Stimulated activated CD4-positive, alpha-beta T cell treated with anti-CD3 and anti-CD28 coated beads, Interleukin-2, amount 100 ng/mL, for 24 hours (primary cell): Measurements from ENCODE around the gene FIBCD1.

Source experiments
- DNase-seq, 2 donors: peaks; one replicate each; pipeline ENCODE4 v3.0.0-alpha.2; 2020

The FIBCD1 gene

DNA sequence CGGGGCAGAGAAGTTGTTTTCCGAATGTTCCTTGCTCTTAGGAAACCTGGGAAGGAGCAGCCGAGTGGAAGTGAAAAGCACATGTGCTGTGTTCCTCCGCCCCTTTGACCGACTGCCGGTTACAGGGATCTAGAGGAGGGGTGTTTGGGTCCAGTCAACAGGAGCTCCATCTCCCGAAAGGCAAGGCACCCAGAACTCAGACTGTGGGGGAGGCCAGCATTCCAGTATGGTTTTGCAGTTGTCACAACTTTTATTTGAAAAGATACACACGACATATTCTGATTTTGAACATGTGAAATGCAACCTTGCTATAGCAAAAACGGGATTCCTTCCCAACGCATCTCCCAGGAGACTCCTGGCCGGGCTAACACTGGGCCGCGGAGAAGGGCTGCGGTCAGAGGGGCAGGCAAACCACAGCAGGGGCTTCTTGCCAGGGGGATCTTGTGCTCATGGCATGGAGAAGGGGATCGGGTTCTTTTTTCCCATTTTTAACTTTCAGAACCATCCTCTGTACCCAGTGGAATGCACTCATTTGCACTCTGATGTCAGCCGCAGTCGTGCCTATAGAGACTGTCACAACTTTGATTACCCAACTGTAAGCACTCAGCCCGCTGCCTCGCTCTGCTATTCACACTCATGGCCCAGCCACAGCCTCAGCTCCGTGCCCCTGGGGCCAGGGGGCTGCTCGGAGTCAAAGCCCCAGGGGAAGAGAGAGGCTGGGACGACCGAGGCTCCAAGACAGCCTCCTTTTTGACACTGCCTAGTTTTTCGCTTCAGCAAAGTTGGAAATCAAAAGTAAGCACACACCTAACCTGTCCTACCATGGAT, 46.4 kb downstream of the FIBCD1 start:
- no peak for DNase-seq

DNA sequence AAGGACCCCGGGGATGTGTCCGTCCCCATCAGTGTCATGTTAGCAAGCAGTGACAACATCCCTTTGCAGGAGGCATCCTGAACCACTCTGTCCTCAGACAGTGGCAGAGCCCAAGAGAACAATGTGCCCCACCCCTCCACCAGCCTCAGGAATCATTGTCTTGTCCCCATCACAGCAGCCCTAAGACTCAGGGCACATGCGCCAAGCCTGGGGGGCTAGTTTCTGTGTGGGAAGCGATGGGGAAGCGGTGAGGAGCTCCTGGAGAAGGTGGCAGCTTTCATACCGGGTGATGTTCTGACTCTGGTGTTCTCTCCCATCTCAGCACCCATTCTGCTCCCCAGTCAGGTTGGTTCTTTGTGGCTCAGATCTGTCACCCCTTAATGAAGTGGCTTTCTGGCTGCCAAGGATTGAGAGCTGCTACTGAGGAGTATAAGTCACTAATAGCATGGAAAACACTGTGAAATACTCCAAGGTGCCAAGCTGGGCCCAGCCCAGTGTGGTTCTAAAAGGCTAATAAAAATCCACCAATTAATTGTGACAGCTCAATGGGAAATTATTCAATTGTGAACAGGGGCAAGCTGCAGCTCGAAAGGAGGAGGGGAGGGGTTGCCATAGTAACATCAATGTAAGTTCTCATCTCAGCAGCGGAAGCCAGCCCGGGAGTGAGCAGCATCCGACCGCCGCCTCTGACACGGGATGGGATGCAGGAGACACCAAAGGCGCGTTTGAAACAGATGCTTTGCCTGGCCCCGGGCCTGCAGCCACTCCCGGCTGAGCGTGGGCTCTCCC, 47.2 kb downstream of the FIBCD1 start:
- DNase-seq, result no peak

DNA sequence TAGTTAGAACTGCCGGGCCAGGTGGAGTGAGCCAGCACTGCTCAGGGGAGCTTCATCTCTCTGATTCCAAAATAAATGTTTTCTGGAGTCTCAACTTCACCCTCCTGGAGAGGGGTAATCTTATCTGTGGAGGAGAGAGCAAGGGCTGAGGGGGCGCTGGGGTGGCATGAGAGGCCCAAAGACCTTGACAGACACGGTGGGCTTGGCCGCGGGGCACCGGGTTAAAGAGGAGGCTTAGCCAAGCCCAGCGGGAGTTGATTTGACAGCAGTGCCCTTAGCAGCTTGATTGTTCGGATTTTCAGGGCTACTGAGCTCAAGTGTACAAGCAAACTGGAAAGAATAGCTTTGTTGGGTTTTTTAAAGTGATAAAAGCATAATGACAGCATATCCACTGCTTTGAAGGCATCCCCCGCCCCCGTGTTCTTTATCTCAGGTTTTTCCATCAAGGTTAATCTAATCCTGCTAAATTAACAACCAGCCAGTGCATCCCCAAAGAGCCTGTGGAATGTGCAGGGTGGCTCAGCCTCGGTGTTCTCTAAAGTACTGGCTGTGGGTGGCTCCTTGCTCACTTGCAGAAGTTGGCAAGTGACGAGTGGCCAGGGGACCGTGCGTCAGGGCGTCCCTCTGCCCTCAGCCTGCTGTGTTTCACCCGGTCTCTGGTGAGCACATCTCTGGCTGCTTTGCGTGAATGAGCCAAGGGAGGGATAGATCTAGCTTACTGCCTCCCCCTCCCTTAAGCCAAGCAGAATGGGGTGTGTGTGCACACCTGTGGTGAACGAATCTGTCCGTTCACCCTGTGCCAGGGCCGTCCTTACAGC, 48.0 kb downstream of the FIBCD1 start:
- no peak for DNase-seq

DNA sequence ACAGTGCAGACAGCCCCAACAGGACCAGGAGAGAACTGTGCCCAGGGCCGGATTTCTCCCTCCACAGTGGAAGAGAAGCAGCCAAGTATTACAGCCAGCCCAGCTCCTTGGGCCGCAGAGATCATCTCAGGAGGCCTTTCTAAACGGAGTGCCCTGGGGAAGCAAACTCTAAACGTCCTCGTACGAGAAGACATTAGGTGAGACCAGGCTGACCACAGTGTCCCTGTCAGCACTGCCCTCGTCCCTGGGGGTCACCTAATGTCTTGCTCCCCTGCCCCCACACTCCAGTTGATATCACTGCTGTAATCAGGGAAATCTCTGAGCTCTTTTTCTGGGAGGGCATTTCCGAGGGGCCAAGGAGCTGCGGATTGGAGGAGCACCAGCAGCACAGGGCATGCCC, 48.9 kb downstream of the FIBCD1 start:
- no peak for DNase-seq

DNA sequence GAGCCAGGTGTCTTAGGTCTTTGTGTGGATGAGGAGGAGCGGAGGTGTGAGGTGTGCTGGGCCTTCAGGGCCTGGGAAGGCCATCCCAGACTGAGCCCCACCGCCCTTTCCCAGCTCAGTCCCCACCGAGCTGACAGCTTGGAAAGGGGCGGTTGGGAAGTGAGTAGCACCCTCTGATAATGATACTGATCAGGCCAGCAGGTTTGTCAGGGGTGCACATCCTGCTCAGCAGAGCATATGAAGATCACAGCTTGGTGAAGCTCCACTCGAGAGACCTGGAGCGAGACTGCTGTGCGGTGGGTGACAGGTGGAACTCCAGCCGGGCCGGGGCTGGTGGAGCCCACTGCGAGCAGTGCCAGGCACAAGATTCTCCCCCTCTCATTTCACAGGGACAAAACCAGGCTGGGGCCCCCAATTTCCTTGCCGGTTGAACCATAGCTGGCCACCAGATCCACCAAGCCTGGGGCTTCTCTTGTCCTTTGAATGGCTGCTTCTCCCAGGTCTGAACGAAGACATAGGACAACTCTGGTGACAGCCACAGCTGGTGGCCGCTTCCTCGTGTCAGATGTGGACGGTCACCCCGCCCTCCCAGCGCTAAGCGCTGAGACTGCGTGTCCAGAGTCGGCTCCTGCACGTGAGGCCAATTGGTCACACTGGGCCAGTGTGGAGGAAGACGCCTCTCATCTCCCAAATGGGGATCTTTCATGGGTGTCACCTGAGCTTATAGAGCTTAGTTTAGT, 50.7 kb downstream of the FIBCD1 start:
- DNase-seq, result no peak

DNA sequence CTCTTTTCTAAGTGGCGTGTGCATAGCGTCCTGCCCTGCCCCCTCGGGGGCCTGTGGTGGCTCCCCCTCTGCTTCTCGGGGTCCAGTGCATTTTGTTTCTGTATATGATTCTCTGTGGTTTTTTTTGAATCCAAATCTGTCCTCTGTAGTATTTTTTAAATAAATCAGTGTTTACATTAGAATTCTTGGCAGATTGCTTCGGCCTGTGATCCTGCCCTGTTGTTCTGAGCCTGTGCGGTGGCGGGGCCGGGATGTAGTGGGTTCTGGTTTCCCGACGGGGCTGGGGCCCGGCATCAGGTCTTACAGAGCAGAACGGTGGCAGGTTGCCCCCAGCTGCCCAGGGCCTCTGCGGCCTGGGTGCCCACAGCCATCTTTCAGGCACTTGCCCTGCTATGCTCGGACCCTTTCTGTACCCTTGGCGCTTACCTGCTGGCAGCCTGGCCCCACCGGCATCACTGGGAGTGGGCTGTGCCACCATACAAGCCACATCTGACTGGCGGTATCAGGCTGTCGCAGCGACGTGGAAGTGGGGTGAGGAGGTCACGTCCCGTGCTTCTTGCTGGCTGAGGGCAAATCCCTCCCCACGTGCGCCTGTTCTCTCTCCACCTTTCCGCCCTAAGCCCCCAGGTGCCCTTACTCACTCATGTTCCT, 51.4 kb downstream of the FIBCD1 start:
- DNase-seq, result no peak

DNA sequence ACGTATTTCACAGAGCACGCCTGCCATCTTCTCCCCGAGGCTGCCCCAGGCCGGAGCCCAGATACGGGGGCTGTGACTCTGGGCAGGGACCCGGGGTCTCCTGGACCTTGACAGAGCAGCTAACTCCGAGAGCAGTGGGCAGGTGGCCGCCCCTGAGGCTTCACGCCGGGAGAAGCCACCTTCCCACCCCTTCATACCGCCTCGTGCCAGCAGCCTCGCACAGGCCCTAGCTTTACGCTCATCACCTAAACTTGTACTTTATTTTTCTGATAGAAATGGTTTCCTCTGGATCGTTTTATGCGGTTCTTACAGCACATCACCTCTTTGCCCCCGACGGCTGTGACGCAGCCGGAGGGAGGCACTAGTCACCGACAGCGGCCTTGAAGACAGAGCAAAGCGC, 52.1 kb downstream of the FIBCD1 start:
- no peak for DNase-seq

DNA sequence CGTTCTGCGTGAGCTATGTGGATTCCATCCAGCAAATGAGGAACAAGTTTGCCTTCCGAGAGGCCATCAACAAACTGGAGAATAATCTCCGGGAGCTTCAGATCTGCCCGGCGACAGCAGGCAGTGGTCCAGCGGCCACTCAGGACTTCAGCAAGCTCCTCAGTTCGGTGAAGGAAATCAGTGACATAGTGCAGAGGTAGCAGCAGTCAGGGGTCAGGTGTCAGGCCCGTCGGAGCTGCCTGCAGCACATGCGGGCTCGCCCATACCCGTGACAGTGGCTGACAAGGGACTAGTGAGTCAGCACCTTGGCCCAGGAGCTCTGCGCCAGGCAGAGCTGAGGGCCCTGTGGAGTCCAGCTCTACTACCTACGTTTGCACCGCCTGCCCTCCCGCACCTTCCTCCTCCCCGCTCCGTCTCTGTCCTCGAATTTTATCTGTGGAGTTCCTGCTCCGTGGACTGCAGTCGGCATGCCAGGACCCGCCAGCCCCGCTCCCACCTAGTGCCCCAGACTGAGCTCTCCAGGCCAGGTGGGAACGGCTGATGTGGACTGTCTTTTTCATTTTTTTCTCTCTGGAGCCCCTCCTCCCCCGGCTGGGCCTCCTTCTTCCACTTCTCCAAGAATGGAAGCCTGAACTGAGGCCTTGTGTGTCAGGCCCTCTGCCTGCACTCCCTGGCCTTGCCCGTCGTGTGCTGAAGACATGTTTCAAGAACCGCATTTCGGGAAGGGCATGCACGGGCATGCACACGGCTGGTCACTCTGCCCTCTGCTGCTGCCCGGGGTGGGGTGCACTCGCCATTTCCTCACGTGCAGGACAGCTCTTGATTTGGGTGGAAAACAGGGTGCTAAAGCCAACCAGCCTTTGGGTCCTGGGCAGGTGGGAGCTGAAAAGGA, 53.3 kb downstream of the FIBCD1 start:
- DNase-seq, result no peak

DNA sequence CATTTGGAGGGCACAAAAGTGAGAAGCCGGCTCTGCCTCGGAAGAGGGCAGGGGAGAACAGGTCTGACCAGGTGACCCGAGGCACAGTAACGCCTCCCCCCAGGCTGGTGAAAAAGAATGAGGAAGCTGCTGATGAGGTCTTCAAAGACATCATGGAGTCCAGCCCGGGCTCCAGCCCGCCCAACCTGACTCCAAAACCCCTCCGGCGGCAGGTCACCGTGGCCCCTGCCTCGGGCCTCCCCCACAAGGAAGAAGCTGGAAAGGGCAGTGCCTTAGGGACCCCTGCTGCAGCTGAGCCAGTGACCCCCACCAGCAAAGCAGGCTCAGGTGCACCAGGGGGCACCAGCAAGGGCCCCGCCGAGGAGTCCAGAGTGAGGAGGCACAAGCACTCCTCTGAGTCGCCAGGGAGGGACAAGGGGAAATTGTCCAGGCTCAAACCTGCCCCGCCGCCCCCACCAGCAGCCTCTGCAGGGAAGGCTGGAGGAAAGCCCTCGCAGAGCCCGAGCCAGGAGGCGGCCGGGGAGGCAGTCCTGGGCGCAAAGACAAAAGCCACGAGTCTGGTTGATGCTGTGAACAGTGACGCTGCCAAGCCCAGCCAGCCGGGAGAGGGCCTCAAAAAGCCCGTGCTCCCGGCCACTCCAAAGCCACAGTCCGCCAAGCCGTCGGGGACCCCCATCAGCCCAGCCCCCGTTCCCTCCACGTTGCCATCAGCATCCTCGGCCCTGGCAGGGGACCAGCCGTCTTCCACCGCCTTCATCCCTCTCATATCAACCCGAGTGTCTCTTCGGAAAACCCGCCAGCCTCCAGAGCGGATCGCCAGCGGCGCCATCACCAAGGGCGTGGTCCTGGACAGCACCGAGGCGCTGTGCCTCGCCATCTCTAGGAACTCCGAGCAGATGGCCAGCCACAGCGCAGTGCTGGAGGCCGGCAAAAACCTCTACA, 54.2 kb downstream of the FIBCD1 start:
- DNase-seq, result no peak

DNA sequence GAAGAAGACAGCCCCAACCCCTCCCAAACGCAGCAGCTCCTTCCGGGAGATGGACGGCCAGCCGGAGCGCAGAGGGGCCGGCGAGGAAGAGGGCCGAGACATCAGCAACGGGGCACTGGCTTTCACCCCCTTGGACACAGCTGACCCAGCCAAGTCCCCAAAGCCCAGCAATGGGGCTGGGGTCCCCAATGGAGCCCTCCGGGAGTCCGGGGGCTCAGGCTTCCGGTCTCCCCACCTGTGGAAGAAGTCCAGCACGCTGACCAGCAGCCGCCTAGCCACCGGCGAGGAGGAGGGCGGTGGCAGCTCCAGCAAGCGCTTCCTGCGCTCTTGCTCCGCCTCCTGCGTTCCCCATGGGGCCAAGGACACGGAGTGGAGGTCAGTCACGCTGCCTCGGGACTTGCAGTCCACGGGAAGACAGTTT, 54.9 kb downstream of the FIBCD1 start:
- DNase-seq, result no peak

DNA sequence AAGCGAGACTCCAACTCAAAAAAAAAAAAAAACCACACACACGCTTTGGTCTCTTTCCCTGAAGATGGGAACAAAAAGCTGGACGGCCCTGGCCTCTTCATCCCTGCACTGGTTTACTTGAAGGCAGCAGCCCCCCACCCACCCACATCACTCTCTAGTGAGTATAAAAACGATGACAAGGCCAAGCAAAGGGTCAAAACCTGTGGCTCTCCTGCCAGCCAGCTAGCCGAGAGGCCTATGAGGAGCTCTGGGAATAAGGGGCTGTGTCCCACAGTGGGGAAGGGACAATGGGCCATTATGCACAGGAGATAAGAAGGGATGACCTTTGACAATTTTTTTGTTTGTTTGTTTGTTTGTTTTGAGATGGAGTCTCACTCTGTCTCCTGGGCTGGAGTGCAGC, 55.6 kb downstream of the FIBCD1 start:
- DNase-seq, result no peak

DNA sequence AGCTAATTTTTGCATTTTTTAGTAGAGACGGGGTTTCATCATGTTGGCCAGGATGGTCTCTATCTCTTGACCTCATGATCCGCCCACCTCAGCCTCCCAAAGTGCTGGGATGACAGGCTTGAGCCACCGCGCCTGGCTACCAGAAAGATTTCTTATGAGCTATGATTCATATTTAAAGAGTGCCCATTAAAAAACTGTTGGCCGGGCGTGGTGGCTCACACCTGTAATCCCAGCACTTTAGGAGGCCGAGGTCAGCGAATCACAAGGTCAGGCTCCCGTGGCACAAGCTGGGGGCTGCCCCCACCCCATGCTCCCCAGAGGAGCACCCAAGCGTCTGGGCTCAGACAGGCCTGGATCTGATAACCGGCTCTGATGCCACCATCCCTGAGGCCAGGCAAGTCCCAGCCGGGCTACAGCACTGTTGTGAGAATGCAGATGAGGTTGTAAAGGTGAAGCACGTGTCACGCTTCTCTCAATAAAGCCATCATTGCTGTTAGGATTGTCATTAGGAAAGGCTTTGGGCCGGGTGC, 56.3 kb downstream of the FIBCD1 start:
- DNase-seq, result no peak

DNA sequence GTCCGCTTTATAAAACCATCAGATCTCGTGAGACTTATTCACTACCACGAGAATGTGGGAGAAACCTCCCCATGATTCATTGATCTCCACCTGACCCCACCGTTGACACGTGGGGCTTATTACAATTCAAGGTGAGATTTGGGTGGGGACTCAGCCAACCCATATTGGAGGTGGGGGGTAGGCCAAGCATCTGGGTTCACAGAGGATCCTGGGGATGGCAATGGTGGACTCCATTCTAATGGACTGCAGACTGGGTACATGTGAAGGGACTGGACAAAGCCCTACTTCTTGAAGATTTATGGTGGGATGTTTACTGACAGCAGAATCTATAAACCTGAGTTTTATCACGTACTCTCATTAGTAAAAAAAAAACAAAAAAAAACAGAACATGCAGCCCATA, 57.5 kb downstream of the FIBCD1 start:
- no peak for DNase-seq

DNA sequence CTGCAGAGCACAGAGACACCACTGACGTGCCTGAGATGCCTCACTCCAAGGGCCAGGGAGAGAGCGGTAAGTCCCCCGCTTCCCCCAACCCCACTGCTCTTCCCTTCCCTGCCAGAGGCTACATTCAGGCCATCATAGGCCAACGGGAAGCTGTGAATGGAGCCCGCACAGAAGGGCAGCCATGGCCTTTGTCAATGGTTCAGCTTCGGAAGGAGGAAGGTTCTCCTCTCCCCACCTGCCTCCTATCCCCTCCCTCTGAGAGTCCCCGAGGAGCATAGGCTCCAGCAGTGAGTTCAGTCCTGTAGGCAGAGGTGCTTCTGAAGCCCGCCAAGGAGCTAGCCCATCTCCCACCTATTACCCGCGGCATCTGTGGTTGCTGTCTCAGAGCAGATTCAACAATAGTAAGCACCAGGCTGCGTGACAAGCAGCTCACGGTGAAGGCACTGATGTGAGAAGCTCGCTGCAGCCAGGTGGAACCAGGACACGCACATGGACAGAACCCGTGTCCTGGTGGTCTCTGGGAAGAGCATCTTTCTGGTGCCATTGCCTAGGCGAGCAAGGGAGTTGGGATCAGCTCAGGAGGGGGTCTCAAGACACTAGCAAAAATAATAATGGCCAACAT, 58.3 kb downstream of the FIBCD1 start:
- no peak for DNase-seq

DNA sequence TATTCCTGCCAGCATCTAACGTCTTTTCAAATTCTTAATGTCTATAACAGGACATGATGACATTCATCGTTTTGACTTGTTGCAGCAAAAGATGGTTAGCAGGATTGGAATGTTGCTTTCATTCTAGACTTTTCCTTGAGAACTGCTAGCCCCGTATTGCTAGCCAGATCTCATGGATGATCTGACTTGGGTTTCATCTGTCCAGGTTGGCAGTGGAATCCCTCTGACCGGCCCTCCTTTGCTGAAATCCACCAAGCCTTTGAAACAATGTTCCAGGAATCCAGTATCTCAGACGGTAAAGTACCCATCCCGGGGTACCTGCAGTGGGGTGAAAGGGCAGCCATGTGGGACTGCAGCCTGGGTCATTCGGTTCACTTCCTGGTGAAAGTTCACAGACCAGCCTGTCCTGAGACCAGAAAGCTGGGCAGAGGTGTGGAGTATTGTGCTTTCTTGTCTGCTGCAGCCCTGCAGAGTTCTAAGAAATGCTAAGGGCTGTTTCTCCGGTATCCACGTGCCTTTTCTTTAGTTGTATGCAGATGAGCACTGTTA, 59.1 kb downstream of the FIBCD1 start:
- DNase-seq, result no peak

DNA sequence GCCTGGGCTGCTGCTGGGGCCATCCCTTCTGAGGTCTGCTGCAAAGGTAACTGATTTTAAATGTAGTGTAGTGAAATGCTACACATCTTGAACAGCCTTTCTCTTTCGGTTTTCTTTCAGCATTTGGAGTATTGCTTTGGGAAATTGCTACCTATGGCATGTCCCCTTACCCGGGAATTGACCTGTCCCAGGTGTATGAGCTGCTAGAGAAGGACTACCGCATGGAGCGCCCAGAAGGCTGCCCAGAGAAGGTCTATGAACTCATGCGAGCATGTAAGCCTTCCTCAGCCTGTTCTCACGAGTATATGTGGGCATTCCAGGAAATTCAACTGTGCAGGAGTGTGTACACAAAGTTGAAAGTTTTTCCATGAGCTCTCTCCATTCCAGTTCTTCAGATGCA, 60.8 kb downstream of the FIBCD1 start:
- no peak for DNase-seq

DNA sequence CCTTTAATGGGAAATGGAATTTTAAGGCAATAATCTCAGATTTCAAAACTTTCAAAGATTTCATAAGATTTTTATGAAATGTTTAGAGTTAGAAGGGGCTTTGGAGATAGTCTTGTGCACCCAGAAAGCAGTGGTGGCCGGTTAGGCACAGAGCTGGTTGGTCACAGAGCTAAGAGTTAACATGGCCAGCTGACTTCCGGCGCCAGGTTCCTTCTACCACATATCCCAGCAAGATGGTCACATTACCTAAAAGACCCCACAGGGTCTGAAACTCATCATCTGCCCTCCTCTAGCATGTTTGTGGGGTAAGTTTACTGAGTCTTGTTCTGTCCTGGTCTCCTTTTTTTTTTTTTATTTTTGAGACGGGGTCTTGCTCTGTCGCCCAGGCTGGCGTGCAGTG, 61.7 kb downstream of the FIBCD1 start:
- no peak for DNase-seq

DNA sequence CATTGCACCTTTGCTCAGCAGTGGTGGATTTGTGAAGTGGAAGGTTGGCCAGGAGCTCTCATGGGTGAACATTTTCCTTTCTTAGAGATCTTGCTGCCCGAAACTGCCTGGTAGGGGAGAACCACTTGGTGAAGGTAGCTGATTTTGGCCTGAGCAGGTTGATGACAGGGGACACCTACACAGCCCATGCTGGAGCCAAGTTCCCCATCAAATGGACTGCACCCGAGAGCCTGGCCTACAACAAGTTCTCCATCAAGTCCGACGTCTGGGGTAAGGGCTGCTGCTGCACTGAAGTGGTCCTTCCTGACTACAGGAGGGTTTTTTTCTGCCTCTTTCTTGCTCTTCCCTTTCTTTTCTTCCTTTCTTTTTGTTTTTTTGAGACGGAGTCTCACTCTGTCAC, 64.3 kb downstream of the FIBCD1 start:
- DNase-seq, result no peak

DNA sequence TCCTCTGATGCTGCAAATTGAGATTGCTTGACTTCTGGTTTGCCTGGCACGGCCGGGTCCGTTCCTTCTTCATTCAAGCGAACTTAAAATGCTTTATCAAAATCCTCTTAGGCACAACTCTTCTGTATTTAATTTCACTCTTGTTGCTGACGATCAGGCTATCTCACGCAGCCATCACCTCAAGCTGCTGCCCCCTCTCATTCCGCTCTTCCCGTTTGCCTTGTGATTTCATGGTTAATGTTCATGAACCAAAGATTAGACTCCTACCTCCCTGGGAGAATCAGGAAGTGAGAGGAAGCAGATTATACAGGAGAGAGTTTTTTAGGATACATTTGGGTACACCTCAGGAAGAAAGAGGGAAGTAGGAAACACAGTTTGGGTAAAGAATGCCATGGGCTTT, 65.1 kb downstream of the FIBCD1 start:
- no peak for DNase-seq
